Glutamatergic neuron (in vitro differentiated cells): ENCODE data around the gene LALBA. TPM values are rescaled to one million over a fixed set of nuclear protein-coding genes. Genes with fewer than 3 reads are reported as not detected.

Experiments
- DNase-seq: peaks from one replicate; pipeline ENCODE4 v3.0.0; 2022
- H3K27ac Mint-ChIP-seq: one replicate; pipeline ENCODE4 v1.8.0; 2020; ENCODE audit warnings: mild to moderate bottlenecking, mixed read lengths, inconsistent platforms; ENCODE audit not compliant: unreplicated experiment
- H3K27me3 Mint-ChIP-seq: one replicate; pipeline ENCODE4 v1.8.0; 2020; ENCODE audit warnings: mild to moderate bottlenecking, moderate library complexity, mixed read lengths, inconsistent platforms; ENCODE audit not compliant: unreplicated experiment
- H3K36me3 Mint-ChIP-seq: one replicate; pipeline ENCODE4 v1.8.0; 2020; ENCODE audit warnings: mild to moderate bottlenecking, mixed read lengths, inconsistent platforms; ENCODE audit not compliant: unreplicated experiment
- H3K4me1 Mint-ChIP-seq: one replicate; pipeline ENCODE4 v1.8.0; 2020; ENCODE audit warnings: mild to moderate bottlenecking, low read depth, mixed read lengths, inconsistent platforms; ENCODE audit not compliant: unreplicated experiment
- H3K4me3 Mint-ChIP-seq: one replicate; pipeline ENCODE4 v1.8.0; 2020; ENCODE audit warnings: mild to moderate bottlenecking, mixed read lengths, inconsistent platforms; ENCODE audit not compliant: unreplicated experiment
- H3K9me3 Mint-ChIP-seq: one replicate; pipeline ENCODE4 v1.8.0; 2020; ENCODE audit warnings: mild to moderate bottlenecking, moderate library complexity, mixed read lengths, inconsistent platforms; ENCODE audit not compliant: unreplicated experiment
- CTCF ChIP-seq: fragments of 200-600 bp; sonication (generic); IDR thresholded peaks from one replicate; pipeline ENCODE4 v1.5.0; 2021; ENCODE audit not compliant: partially characterized antibody, unreplicated experiment
- total RNA-seq: library from RNA; stranded (reverse); fragmentation: NEBNext Ultra II Directional; extraction: Animal tissue kit (Norgen Biotek cat#: 25700); gene quantifications from one replicate; pipeline ENCODE4 v1.2.1, GENCODE V29; 2021; ENCODE audit not compliant: unreplicated experiment

The LALBA gene
- total RNA-seq, 1 donor from 2014 or later, result not detected

GRCh38 chr12:48545833-48546469 lies 23.9 kb downstream of the LALBA start:
- TF ChIP-seq CTCF, result no peak
- Mint-ChIP-seq H3K4me3 (no peak overlapping the region), H3K36me3 (no peaks in the 10 kb centered on the region), H3K4me1 (no peaks in the 10 kb centered on the region), H3K27me3 (no peaks in the 10 kb centered on the region), H3K9me3 (peaks cover 4% of the 10 kb centered on the region), H3K27ac (no peak overlapping the region)
- no peak for DNase-seq

- H3K36me3 Mint-ChIP-seq, result no peaks in the 10 kb centered on the region
- no peak overlapping the region for H3K27ac Mint-ChIP-seq
- no peaks in the 10 kb centered on the region for H3K4me1 Mint-ChIP-seq
- H3K9me3 Mint-ChIP-seq, result no peaks in the 10 kb centered on the region
- no peak for TF ChIP-seq CTCF
- no peak overlapping the region for H3K4me3 Mint-ChIP-seq
- H3K27me3 Mint-ChIP-seq, result no peaks in the 10 kb centered on the region
- DNase-seq, result peak; percentile 58
Measured at GRCh38 chr12:48542300-48542928, 27.4 kb downstream of the LALBA start.

- DNase-seq, result no peak
- Mint-ChIP-seq H3K4me1 (no peaks in the 10 kb centered on the region), H3K36me3 (no peaks in the 10 kb centered on the region), H3K9me3 (peaks cover 1% of the 10 kb centered on the region), H3K4me3 (no peak overlapping the region), H3K27ac (no peak overlapping the region), H3K27me3 (no peaks in the 10 kb centered on the region)
- TF ChIP-seq CTCF, result no peak
Measured at GRCh38 chr12:48536602-48537001, 33.2 kb downstream of the LALBA start.

GRCh38 chr12:48532601-48533000 lies 37.2 kb downstream of the LALBA start:
- H3K4me1 Mint-ChIP-seq, result no peaks in the 10 kb centered on the region
- H3K9me3 Mint-ChIP-seq, result peaks cover 1% of the 10 kb centered on the region
- no peaks in the 10 kb centered on the region for H3K27me3 Mint-ChIP-seq
- H3K27ac Mint-ChIP-seq, result no peak overlapping the region
- no peak for TF ChIP-seq CTCF
- no peak for DNase-seq
- no peak overlapping the region for H3K4me3 Mint-ChIP-seq
- H3K36me3 Mint-ChIP-seq, result no peaks in the 10 kb centered on the region
